Stimulated activated CD4-positive, alpha-beta T cell treated with anti-CD3 and anti-CD28 coated beads, Interleukin-1b, Interleukin-23, amount 100 ng/mL, for 48 hours (primary cell): Measurements from ENCODE around the gene ELANE.
"Not testable (repeated sequence)": the region's sequence is repeated elsewhere in the genome, so short reads cannot be mapped to it uniquely, and the experiment has no call there.

ENCODE experiments used
- DNase-seq: peaks from one replicate; pipeline ENCODE4 v3.0.0-alpha.2; 2020

Gene ELANE

DNA sequence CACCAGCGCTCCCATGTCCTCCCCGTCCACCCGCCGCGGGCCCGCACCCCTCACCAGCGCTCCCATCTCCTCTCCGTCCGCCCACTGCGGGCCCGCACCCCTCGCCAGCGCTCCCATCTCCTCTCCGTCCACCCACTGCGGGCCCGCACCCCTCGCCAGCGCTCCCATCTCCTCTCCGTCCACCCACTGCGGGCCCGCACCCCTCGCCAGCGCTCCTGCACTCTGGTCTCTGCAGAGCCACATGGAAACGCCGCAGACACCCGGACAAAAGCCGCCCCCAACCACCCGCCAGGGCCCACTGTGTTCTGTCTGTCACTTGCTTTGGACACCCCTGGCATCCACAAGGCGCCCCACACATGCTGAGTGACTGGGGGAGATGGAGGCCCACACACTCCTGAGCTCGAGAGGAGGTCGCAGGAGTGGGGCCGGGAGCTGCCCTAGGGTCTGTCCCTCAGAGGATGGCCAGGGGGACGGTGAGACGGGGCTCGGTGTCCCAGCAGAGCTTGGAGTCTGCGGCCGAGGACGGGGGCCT, 14.7 kb downstream of the ELANE start:
- no peak for DNase-seq

GRCh38 chr19:867301-867793, 15.2 kb downstream of the ELANE start:
- no peak for DNase-seq

- no peak for DNase-seq
These were observed 15.9 kb downstream of the ELANE start for GRCh38 chr19:867855-868457.

DNA sequence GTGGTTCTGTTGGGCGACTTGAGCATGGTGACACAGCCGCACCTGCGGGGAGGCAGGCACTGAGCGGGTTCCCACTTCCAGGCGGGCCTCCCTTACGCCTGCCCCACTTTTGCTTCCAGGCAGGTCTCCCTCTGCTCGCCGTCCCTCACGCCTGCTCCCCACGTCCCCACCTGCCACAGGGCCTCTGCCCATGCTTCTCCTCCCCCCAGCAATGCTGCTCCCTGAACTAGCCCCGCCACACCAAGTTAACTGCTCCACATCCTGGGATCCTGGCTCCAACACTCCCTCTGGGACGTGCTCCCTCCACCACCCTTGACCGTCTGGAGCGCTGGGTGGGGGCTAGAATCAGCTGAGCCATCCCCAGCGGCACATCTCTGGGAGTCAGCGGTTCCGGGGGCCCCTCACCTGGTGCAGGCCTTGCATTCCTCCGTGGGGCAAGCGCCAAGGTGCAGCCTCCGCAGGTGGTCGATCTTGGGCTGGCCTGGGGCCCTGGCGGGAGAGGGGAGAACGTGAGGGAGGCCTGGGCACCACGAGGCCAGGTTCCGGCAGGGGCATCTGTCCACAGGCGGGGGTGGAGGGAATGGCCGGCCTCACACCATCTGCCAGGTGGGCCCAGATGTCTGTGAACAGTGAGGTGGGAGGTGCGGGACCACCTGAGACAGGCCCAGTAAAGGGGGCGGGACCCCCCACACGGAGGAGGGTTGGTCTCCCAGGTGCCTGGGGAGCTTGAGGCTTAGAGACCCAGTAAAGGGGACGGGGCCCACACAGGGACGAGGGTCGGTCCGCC, 16.5 kb downstream of the ELANE start:
- DNase-seq = no peak

DNA sequence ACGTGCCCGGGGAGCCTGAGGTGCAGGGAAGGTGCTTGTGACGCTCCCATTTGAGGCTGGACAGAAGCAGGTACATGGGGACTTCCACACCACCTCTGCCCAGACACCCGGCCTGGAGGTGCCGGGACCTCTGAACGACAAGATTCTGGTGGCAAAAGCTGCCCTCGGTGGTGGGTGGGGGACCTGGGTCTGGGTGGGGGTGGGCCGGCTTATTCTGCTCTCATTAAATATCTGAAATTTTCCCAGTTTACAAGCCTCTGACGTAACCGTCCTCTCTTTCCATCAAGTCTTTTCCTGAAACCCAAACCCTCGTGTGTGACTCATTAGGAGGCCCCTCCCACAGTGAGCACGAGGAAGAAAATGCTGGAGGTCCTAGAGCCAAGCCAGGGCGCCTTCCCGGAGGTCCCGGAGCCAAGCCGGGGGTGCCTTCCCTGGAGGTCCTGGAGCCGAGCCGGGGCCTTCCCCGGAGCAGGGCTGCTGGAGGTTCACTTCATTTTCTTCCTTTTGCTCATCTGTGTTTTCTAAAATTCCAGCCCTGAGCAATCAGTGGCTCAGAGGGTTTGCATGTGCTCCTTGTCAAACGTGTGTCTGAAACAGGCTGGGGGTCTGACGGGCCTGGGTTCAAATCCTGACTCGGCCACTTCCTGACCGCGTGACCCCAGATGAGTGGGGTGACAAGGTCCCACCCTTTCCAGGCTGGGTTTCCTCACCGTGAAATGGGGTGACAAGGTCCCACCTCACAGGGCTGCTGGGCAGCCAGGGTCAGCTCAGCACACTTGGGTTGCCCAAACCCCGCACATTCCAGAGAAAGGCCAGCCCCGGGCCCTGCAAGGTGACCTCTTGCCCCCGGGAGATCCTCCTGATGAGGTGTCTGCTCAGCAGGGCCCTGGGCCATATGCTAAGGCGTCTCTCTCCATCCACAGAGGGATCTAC, 17.4 kb downstream of the ELANE start:
- no peak for DNase-seq

DNA sequence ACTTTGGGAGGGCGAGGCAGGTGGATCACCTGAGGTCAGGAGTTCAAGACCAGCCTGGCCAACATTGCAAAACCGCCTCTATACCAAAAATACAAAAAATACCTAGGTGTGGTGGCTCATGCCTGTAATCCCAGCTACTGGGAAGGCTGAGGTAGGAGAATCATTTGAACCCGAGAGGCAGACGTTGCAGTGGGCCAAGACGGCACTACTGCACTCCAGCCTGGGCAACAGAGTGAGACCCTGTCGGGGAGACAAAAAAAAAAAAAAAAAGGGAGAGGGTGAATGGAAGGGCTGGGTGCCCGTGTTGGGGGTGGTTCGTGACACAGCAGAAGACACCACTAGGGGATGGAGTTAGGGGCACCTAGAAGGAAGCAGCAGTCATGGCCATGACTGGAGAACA, 18.2 kb downstream of the ELANE start:
- DNase-seq = no peak

- DNase-seq = no peak
These were observed 18.9 kb downstream of the ELANE start for GRCh38 chr19:870963-871401.

DNA sequence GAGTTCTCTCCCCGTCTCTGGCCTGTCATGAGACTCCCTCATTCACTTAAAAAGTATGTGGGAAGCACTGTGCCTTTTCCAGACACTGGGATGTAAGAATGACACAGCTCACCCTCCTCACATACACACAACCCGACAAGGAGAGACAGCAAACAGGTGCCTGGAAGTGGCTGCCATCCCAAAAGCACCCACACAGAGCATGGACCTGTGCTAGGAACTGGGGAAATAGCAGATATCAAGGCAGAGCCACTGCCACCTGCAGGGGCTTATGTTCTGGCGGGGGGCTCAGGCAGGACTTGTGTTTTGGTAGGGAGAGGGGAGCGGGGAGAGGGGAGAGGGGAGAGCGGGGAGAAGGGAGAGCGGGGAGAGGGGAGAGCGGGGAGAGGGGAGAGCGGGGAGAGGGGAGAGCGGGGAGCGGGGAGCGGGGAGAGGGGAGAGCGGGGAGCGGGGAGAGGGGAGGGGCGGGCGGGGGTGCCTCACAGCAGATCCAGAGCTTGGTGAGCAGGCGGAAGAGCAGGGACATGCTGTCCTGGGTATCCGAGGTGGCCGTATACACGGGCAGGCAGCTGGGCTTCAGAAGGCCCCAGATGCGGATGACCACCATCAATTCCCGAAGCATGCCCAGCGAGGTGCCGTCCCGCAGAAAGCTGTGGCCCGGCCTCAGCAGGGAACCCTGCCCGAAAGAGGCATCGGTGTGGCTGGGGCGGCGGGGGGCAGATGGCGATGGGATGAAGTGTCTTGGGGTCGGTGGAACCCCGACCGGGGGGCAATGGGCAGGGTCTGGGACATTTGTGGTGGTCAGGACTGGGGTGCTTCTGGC, 19.6 kb downstream of the ELANE start:
- DNase-seq = peak; percentile 19

- peak; percentile 89 for DNase-seq
These were observed 20.3 kb downstream of the ELANE start for GRCh38 chr19:872266-872951.

DNA sequence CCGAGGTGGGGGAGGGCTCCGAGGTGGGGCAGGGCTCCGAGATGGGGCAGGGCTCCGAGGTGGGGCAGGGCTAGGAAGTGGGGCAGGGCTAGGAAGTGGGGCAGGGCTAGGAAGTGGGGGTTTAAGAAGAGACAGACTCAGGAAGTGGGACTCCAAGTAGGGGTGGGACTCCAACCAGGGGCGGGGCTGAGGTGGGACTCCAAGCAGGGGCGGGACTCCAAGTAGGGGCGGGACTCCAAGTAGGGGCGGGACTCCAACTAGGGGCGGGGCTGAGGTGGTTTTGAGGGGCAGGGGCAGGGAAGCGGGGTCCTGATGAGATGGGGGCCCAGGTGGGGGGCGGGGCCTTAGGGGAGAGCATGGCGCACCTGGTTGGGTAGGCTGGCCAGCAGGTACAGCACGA, 21.0 kb downstream of the ELANE start:
- DNase-seq = peak; percentile 76

DNA sequence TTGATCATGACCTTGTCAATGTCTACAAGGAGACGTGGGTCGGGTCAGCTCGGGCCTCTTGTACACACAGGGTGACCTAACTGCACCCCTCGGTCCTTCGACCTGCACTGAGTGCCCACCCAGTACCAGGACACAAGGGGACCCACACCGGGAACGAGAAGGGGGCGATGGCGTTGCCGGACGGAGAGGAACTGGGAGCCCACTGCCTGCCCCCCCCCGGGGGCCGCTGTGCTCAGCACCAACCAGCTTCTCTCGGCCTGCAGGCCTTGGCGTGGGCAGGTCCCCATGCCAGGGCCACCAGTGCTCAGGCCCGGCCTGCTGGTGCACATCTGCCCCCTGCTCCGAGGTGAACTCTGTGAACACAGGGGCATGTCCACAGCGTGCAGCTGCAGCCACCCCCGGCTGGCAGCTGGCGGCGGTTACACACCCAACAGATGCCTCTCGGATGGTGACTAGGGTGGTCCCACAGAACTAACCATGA, 21.5 kb downstream of the ELANE start:
- no peak for DNase-seq

GRCh38 chr19:875265-875879, 23.3 kb downstream of the ELANE start:
- no peak for DNase-seq

DNA sequence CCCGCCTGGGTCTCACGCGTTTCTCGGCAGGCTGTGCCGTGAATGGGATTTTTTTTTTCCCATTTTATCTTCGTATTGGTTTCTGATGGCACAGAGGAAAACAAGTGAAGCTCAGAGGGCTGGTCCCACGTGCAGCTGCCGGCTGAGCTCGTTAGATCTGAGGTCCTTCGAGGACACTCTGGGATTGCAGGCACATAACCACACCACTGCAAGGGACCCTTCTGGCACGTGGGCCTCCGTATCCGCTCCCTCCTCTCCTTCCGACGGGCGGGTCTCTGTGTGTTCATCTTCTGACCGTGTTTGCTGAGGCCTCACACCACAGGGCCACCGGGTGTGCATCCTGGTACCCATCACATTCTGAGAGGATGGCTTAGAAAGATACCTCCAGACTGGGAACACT, 24.0 kb downstream of the ELANE start:
- DNase-seq = no peak

DNA sequence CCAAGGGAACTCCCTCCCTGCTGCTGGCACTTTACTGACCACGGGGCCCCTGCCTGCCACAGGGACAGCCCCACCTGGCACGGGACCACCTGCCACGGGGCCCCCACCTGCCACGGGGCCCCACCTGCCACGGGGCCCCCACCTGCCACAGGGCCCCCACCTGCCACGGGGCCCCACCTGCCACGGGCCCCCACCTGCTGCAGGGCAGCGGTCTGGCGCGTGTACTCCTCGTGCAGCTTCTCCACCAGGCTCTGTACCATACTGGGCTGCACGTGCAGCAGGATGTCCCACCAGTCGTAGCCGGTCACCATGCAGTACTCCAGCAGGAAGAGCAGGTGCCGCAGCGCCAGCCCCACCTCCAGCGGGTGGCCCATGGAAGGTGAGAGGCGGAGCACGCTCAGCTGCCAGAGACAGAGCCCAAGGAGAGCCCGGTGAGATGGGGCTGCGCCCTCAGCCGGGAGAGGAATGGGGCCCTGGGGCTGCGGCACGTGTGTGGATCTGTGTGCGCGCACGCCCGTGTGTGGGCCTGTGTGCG, 24.7 kb downstream of the ELANE start:
- DNase-seq = no peak

- DNase-seq = not testable (repeated sequence)
These were observed 26.0 kb downstream of the ELANE start for GRCh38 chr19:877992-878660.

DNA sequence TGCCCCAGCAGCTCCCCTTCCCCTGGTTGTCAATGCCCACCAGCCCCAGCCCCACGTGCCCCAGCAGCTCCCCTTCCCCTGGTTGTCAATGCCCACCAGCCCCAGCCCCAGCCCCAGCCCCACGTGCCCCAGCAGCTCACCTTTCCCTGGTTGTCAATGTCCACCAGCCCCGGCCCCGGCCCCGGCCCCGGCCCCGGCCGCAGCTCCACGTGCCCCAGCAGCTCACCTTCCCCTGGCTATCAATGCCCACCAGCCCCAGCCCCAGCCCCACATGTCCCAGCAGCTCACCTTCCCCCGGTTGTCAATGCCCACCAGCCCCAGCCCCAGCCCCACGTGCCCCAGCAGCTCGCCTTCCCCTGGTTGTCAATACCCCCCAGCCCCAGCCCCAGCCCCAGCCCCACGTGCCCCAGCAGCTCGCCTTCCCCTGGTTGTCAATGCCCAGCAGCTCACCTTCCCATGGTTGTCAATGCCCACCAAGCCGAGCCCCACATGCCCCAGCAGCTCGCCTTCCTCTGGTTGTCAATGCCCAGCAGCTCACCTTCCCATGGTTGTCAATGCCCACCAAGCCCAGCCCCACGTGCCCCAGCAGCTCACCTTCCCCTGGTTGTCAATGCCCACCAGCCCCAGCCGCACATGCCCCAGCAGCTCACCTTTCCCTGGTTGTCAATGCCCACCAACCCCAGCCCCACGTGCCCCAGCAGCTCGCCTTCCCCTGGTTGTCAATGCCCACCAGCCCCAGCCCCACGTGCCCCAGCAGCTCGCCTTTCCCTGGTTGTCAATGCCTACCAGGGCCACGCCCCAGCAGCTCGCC, 26.9 kb downstream of the ELANE start:
- not testable (repeated sequence) for DNase-seq

DNA sequence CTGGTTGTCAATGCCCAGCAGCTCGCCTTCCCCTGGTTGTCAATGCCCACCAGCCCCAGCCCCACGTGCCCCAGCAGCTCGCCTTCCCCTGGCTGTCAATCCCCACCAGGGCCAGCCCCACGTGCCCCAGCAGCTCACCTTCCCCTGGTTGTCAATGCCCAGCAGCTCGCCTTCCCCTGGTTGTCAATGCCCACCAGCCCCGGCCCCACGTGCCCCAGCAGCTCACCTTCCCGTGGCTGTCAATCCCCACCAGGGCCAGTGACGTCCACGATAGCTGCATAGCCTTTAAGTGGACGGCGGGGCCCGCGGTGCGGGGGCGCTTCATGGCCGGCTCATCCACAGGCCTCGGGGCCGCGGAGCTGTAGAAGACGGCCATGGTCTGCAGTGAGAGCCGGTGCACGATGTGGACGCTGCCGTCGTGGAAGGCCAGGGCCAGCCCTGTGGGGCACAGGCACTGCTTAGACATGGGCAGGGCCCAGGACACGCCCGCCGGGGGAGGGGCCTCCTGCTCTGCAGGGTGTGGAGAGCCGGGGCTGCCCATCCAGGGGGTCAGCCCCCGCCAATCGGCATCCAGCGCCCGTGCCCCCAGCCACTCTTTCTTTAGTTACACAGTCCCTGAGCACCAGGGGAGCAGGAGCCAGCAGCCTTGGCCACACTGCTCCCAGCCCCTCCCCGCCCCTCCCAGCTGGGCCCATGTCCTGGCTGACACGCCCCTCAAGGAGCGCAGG, 27.8 kb downstream of the ELANE start:
- DNase-seq = no peak

GRCh38 chr19:881385-882071, 29.4 kb downstream of the ELANE start:
- no peak for DNase-seq
